ENCODE measurements around the gene SLCO3A1. TPM values are rescaled to one million over a fixed set of nuclear protein-coding genes. Genes with fewer than 3 reads are reported as not detected.

SLCO3A1 gene
- total and polyA plus RNA-seq, 2 experiments from 2014 or later = 35.5 to 71.9 TPM

- Histone ChIP-seq H3K27me3 (no peaks in the 10 kb centered on the region), H3K9me3 (ENCODE audit: low read depth) (no peaks in the 10 kb centered on the region), H3K4me1 (ENCODE audit: low read depth) (peaks cover 13% of the 10 kb centered on the region), H3K4me3 (no peak overlapping the region), H3K27ac (peak overlapping the region; percentile 42), H3K36me3 (no peaks in the 10 kb centered on the region)
- DNase-seq (ENCODE audit: low read depth in 1 of 2, low spot score in 1 of 2) = peak in 1 of 2 donors; percentile 68
- no peak for TF ChIP-seq CTCF (IDR thresholded peaks at IDR 0.05; ENCODE audit: low read depth, low read length)
Measured at GRCh38 chr15:91824256-91824655, 29.3 kb upstream of the SLCO3A1 start.

GRCh38 chr15:91826443-91826842, 27.1 kb upstream of the SLCO3A1 start:
- no peaks in the 10 kb centered on the region for H3K36me3 ChIP-seq
- no peak for TF ChIP-seq CTCF (IDR thresholded peaks at IDR 0.05; ENCODE audit: low read depth, low read length)

GRCh38 chr15:91833056-91833455, 20.5 kb upstream of the SLCO3A1 start:
- no peak for TF ChIP-seq CTCF (IDR thresholded peaks at IDR 0.05; ENCODE audit: low read depth, low read length)
- Histone ChIP-seq H3K36me3 (no peaks in the 10 kb centered on the region), H3K9me3 (ENCODE audit: low read depth) (no peaks in the 10 kb centered on the region), H3K4me1 (ENCODE audit: low read depth) (no peaks in the 10 kb centered on the region), H3K27me3 (no peaks in the 10 kb centered on the region), H3K27ac (no peak overlapping the region), H3K4me3 (no peak overlapping the region)
- DNase-seq (ENCODE audit: low read depth in 1 of 2, low spot score in 1 of 2) = no peak

More at GRCh38 chr15:91826443-91826842, 27.1 kb upstream of the SLCO3A1 start:
- no peaks in the 10 kb centered on the region for H3K27me3 ChIP-seq
- no peak overlapping the region for H3K4me3 ChIP-seq
- peaks cover 13% of the 10 kb centered on the region for H3K4me1 ChIP-seq (ENCODE audit: low read depth)
- no peaks in the 10 kb centered on the region for H3K9me3 ChIP-seq (ENCODE audit: low read depth)
- H3K27ac ChIP-seq = no peak overlapping the region
- DNase-seq (ENCODE audit: low read depth in 1 of 2, low spot score in 1 of 2) = no peak

- DNase-seq (ENCODE audit: low read depth in 1 of 2, low spot score in 1 of 2) = no peak
- Histone ChIP-seq H3K27me3 (no peaks in the 10 kb centered on the region), H3K4me1 (ENCODE audit: low read depth) (no peaks in the 10 kb centered on the region), H3K36me3 (no peaks in the 10 kb centered on the region), H3K4me3 (no peak overlapping the region), H3K27ac (no peak overlapping the region), H3K9me3 (ENCODE audit: low read depth) (no peaks in the 10 kb centered on the region)
- no peak for TF ChIP-seq CTCF (IDR thresholded peaks at IDR 0.05; ENCODE audit: low read depth, low read length)
Measured at GRCh38 chr15:91839867-91840266, 13.6 kb upstream of the SLCO3A1 start.

GRCh38 chr15:91841861-91842260, 11.6 kb upstream of the SLCO3A1 start:
- H3K27ac ChIP-seq = no peak overlapping the region
- no peak for DNase-seq (ENCODE audit: low read depth in 1 of 2, low spot score in 1 of 2)
- H3K27me3 ChIP-seq = no peaks in the 10 kb centered on the region
- TF ChIP-seq CTCF (IDR thresholded peaks at IDR 0.05; ENCODE audit: low read depth, low read length) = no peak
- H3K4me3 ChIP-seq = no peak overlapping the region
- H3K9me3 ChIP-seq (ENCODE audit: low read depth) = no peaks in the 10 kb centered on the region
- no peaks in the 10 kb centered on the region for H3K4me1 ChIP-seq (ENCODE audit: low read depth)
- H3K36me3 ChIP-seq = no peaks in the 10 kb centered on the region

- H3K36me3 ChIP-seq = no peaks in the 10 kb centered on the region
- H3K4me3 ChIP-seq = no peak overlapping the region
- H3K9me3 ChIP-seq (ENCODE audit: low read depth) = no peaks in the 10 kb centered on the region
- no peak for DNase-seq (ENCODE audit: low read depth in 1 of 2, low spot score in 1 of 2)
- no peaks in the 10 kb centered on the region for H3K27me3 ChIP-seq
- H3K4me1 ChIP-seq (ENCODE audit: low read depth) = no peaks in the 10 kb centered on the region
- no peak overlapping the region for H3K27ac ChIP-seq
- no peak for TF ChIP-seq CTCF (IDR thresholded peaks at IDR 0.05; ENCODE audit: low read depth, low read length)
Measured at GRCh38 chr15:91844341-91844740, 9.2 kb upstream of the SLCO3A1 start.
